AG10803 (cell line): ENCODE data around the gene STIP1.

ENCODE experiments used
- DNase-seq: peaks from one replicate; pipeline ENCODE4 v3.0.0; 2010; ENCODE audit warnings: low read depth
- H3K4me3 ChIP-seq: 2 replicates; pipeline ENCODE4 v1.5.1; 2011; ENCODE audit warnings: mild to moderate bottlenecking, low read length, control low read depth
- TF ChIP-seq, protein P1 (sequence below): conservative IDR thresholded peaks from 2 replicates; pipeline ENCODE4 v1.5.1; 2011; ENCODE audit warnings: mild to moderate bottlenecking, low read length, control low read depth, inconsistent platforms

Gene STIP1

DNA sequence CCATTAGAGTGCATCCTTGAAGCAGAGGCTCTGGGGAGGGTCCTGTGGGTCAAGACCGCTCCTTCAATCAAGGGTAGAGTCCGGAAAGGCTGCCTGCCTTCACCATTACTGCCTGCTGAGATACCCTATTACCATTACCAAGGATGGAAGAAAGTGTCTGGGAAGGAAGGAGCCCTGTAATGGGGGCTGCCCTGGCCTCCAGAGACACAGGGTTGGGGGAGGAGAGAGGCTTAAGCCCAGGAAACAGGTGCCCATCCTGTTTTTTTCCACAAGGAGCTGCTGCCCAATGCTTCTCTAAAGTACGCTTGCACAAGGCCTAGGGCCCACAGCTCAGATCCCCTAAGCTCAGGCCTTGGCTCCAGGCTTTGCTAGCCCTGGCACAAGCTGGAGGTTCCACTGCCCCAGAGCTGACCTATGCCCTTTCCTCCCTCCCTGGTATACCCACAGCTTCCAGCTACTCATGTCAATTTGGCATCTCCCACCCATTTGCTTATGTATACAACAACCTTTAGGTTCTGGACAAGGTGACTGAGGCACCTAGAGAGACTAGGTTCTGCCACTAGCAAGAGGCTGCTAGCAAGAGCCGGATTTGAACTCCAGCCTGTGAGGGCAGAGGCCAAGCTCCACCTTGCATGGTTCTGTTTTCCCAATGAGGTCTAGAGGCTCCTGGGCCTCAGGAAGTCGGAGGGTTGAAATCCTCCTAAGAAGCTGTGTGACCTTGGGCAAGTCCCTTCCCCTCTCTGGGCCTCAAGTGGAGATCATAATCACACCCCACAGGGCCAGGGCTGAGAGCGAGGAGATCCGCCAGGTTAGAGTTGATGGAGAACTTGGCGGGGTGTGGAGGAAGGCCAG, 63.8 kb downstream of the STIP1 start:
- TF ChIP-seq, protein P1, sequence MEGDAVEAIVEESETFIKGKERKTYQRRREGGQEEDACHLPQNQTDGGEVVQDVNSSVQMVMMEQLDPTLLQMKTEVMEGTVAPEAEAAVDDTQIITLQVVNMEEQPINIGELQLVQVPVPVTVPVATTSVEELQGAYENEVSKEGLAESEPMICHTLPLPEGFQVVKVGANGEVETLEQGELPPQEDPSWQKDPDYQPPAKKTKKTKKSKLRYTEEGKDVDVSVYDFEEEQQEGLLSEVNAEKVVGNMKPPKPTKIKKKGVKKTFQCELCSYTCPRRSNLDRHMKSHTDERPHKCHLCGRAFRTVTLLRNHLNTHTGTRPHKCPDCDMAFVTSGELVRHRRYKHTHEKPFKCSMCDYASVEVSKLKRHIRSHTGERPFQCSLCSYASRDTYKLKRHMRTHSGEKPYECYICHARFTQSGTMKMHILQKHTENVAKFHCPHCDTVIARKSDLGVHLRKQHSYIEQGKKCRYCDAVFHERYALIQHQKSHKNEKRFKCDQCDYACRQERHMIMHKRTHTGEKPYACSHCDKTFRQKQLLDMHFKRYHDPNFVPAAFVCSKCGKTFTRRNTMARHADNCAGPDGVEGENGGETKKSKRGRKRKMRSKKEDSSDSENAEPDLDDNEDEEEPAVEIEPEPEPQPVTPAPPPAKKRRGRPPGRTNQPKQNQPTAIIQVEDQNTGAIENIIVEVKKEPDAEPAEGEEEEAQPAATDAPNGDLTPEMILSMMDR: no peak
- no peak for DNase-seq
- no peak overlapping the region for H3K4me3 ChIP-seq

DNA sequence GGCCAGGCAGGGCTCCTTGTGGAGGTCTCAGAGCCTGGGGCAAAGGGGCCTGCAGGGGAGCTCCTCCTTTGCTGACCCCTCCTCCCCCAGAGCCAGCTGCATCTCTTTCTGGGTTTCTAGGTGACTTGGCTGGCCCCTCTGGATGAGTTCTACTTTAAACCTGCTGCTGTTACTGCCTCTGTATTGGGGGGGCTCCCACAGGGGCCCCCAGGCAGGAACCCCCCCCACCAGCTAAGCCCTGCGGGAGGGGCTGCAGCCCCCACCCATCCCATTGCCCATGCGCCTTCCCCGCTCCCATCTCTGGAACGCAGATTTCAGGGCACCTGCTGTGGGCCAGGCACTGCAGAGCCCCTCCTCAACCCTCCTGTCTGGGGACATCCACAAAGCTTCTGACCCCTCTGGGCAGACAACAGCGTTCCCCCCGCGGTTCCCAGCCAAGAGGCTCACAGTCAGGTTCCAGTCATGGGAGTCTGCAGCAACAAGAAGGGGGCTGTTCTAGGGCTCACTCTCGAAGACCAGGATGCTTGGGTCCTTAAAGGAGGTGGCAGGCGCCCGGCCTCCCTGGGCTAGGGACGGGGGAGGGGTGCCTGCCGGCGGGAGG, 64.5 kb downstream of the STIP1 start:
- TF ChIP-seq, protein P1: no peak
- H3K4me3 ChIP-seq: peak overlapping the region; percentile 67
- DNase-seq: no peak

DNA sequence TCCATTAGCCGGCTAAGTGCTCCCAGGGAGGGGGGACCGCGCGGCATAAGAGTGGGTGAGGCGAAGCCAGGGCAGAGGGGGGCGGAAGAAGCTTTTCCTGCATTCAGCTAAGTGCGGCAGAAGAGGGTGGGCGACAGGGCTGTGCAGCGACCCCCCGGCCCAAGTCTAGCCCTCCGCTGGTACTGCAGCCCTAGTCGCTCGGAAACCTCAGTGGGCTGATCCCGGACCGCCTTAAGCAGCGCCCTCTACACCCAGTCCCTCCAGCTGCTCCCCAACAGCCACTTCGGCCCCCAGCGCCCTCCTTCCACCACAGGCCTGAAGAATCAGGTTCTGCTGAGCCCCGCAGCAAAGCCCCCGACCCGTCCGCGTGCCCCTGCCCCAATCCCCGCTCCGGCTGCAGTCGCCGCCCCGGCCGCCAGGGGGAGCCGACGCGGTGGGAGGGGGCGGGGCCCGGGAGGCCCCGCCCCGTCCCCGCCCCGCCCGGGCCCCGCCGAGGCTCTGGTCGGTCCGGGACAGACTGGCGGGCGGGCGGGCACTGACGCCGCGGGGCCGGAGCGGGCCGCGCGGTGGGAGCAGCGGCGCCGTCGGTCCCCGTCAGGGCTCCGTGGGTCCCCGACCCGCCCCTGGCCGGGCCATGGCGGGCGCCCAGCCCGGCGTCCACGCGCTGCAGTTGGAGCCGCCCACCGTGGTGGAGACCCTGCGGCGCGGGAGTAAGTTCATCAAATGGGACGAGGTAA, 65.2 kb downstream of the STIP1 start, which contains the start of gene PLCB3:
TSS of gene PLCB3 (plus strand) at position 515 of the 737 bp plus-strand sequence. CDS start at position 635, 120 bp downstream.
- TF ChIP-seq, protein P1: peak; percentile 43
- H3K4me3 ChIP-seq: peak within 1 kb of the TSS; percentile 78
- DNase-seq: peak; percentile 37

DNA sequence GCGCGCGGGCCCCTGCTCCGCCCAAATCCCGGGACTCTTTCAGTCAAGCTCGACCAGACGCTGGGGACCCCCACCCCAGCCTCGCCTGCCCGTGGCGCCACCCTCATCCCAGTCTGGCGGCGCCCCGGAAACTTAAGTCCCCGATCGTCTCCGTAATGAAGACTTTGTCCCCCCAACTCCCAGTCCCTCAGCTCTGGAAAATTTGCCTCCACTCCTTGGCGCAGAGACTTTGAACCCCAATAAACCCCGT, 65.7 kb downstream of the STIP1 start:
- peak overlapping the region; percentile 78 for H3K4me3 ChIP-seq
- no peak for DNase-seq
- TF ChIP-seq, protein P1: no peak

DNA sequence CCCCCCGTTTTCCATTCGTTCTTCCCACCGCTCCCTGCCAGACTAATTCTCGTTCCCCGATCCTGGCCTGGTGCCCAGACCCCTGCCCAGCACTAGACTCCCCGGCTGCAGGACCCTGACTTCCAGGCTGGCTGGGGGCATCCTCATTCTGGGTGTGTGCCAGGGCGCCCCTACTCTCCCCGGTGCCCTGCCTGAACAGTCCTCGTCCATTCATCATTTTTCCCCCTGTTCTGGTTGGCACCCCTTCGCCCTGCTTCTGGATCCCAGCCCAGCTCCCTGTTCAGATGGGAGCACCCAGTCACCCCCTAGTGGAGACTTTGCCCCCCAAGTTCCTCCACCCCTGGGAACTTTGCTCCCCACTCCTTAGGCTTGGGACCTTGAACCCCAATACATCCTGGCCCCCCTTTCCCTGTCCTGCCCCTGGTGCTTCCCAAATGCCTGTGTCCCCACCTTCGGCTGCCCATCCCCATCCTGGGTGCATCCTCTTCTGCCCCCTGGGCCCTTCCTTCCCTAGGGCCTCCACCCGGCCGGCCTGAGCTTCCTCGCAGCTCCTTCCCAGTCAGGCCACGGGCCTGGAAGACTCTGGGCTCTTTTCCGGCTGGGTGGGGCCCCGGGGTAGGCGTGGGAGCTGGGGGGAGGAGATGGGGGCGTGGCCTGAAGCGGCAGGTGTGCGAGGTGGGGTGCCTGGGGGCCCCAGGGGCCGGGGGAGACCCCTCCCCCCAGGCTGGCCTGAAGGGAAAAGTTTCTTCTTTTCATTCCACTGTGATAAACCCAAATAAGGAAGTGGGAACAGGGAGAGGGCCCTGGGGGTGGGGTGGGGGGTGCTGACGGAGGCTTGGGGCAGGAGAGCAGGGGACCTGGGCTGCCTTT, 66.3 kb downstream of the STIP1 start:
- DNase-seq: peak; percentile 34
- peak overlapping the region; percentile 78 for H3K4me3 ChIP-seq
- TF ChIP-seq, protein P1: peak; percentile 54

DNA sequence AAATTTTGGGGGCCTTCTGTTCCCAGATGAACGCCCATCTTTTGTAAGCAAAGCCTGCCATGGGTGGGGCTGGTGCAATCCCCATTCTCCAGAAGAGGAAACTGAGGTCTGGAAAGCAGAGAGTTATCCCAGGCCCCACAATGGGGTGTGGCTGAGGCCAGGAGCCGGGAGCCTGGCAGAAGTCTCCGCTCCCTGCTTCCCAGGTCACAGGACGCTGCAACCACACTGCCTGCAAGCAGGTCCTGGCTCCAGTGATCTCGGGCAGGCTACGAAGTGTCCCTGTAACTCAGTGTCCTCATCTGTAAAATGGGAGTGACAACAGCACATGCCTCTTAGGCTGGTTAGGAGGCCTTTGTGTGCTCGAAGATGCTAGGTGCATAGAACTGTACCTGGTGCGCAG, 67.1 kb downstream of the STIP1 start:
- no peak for DNase-seq
- TF ChIP-seq, protein P1: no peak
- H3K4me3 ChIP-seq: peak overlapping the region; percentile 78
